CD4-positive, alpha-beta T cell treated with Interferon gamma for 1 hour (primary cell): ENCODE data around the gene SFN.
"Not testable (repeated sequence)": the region's sequence is repeated elsewhere in the genome, so short reads cannot be mapped to it uniquely, and the experiment has no call there.

Experiments used
- DNase-seq: peaks from one replicate; pipeline ENCODE4 v3.0.0-alpha.2; 2020

SFN gene

GRCh38 chr1:26873097-26873496 lies 10.1 kb downstream of the SFN start:
- DNase-seq: not testable (repeated sequence)

- no peak for DNase-seq
Measured at GRCh38 chr1:26874896-26875295, 11.9 kb downstream of the SFN start.

GRCh38 chr1:26877326-26877725 lies 14.4 kb downstream of the SFN start:
- no peak for DNase-seq

GRCh38 chr1:26879793-26880192 lies 16.8 kb downstream of the SFN start:
- DNase-seq: no peak

GRCh38 chr1:26881611-26882010 lies 18.7 kb downstream of the SFN start:
- not testable (repeated sequence) for DNase-seq

- no peak for DNase-seq
Measured at GRCh38 chr1:26882696-26883463, 19.9 kb downstream of the SFN start.

GRCh38 chr1:26887125-26887524 lies 24.2 kb downstream of the SFN start:
- no peak for DNase-seq

- DNase-seq: no peak
Measured at GRCh38 chr1:26888231-26888630, 25.3 kb downstream of the SFN start.

- peak; percentile 78 for DNase-seq
Measured at GRCh38 chr1:26889551-26890466, 26.9 kb downstream of the SFN start, which contains the start of gene GPN2. Gene GPN2, minus strand, starts transcription at chr1:26890283. Its CDS starts 187 bp downstream, at chr1:26890096.

GRCh38 chr1:26890467-26890796 lies 27.5 kb downstream of the SFN start:
- no peak for DNase-seq

- DNase-seq: no peak
Measured at GRCh38 chr1:26894263-26894662, 31.3 kb downstream of the SFN start.

GRCh38 chr1:26897351-26897750 lies 34.4 kb downstream of the SFN start:
- DNase-seq: no peak

- DNase-seq: peak; percentile 86
Measured at GRCh38 chr1:26900001-26900814, 37.3 kb downstream of the SFN start, which contains the start of gene GPATCH3. Gene GPATCH3, minus strand, starts transcription at chr1:26900467. Its CDS starts 25 bp downstream, at chr1:26900442.

- no peak for DNase-seq
Measured at GRCh38 chr1:26900815-26901511, 38.0 kb downstream of the SFN start.

GRCh38 chr1:26907071-26907917 lies 44.3 kb downstream of the SFN start:
- DNase-seq: no peak

GRCh38 chr1:26909951-26910342 lies 47.0 kb downstream of the SFN start:
- DNase-seq: no peak

- DNase-seq: no peak
Measured at GRCh38 chr1:26910343-26911160, 47.6 kb downstream of the SFN start.

GRCh38 chr1:26911399-26912146 lies 48.6 kb downstream of the SFN start:
- no peak for DNase-seq

- DNase-seq: no peak
Measured at GRCh38 chr1:26912147-26912490, 49.2 kb downstream of the SFN start.

- DNase-seq: no peak
Measured at GRCh38 chr1:26913389-26913753, 50.4 kb downstream of the SFN start.
